H1 (cell line): ENCODE results near the gene CD38. TPM values are rescaled to one million over a fixed set of nuclear protein-coding genes. Genes with fewer than 3 reads are reported as not detected.

ENCODE experiments used
- CBX5 ChIP-seq: fragments of 300-800, 300-1000 bp; sonication (generic); IDR thresholded peaks from 2 replicates; pipeline ENCODE4 v1.7.1; 2016; ENCODE audit warnings: antibody characterized with exemption, low read length, low read depth
- GTF2F1 ChIP-seq: IDR thresholded peaks from 2 replicates; pipeline ENCODE4 v1.6.1; 2012; ENCODE audit warnings: low read depth, low read length, improper control_type of control experiment, borderline replicate concordance
- NRF1 ChIP-seq: IDR thresholded peaks from 2 replicates; pipeline ENCODE4 v1.6.1; 2011; ENCODE audit warnings: mild to moderate bottlenecking, low read depth, low read length, improper control_type of control experiment
- RXRA ChIP-seq: IDR thresholded peaks from 2 replicates; pipeline ENCODE4 v1.6.1; 2011; ENCODE audit warnings: low read depth, mild to moderate bottlenecking, low read length, moderate library complexity; ENCODE audit not compliant: insufficient read depth
- SRF ChIP-seq: IDR thresholded peaks from 2 replicates; pipeline ENCODE4 v1.6.1; 2011; ENCODE audit warnings: mild to moderate bottlenecking, low read depth, low read length, moderate library complexity
- TEAD4 ChIP-seq: IDR thresholded peaks from 2 replicates; pipeline ENCODE4 v1.6.1; 2012; ENCODE audit warnings: low read depth, low read length, inconsistent platforms, mixed read lengths
- polyA plus RNA-seq, 7 experiments: library from polyadenylated mRNA; depleted of rRNA in 3 of 7; stranded (reverse) in 5 of 7; unstranded in 2 of 7; fragments of >200 nt in 5 of 7; fragments of 200-250 nt in 2 of 7; gene quantifications; 1 replicate in 5 of 7; 2 replicates in 1 of 7; 4 replicates in 1 of 7; pipeline versions ENCODE4 v1.2.1 to v1.2.3, GENCODE V29; 2011 to 2013; ENCODE audit warnings: missing spikeins in 2 of 7, mixed read lengths in 2 of 7
- total RNA-seq: library from RNA; stranded (reverse); fragmentation: NEBNext Ultra II Directional; extraction: Animal tissue kit (Norgen Biotek cat#: 25700); gene quantifications from 2 replicates; pipeline ENCODE4 v1.2.1, GENCODE V29; 2021

Gene CD38
- total and polyA plus RNA-seq, 2 of the 8 experiments (the other 6 are each of a cell fraction or from before 2014, with no cell fraction given), result 0.14 to 0.24 TPM

DNA sequence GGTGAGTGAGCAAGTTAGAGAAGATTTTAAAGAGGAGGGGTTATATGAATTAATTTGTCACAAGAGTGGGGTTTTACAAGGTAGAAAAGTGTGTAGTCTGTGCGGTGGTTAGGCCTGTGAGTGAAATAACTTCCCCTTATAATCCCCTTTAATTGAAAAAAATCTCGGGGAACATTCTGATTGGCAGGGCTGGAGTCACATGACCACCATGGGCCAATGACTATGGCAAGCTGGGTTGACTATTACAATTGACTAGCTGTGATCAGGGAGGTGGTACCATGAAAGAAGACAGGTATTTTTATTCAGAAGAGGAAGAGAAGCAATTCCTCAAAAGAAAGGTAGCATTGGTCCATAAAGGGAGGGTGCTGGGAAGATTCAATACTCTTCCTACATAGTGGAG, 27.0 kb upstream of the CD38 start (continued):
- TF ChIP-seq GTF2F1, result no peak
- no peak for TF ChIP-seq CBX5
- TF ChIP-seq RXRA, result no peak
- no peak for TF ChIP-seq NRF1
- TF ChIP-seq TEAD4, result no peak
- no peak for TF ChIP-seq SRF
